H9 (cell line): Measurements from ENCODE around the gene BAIAP2. TPM values are rescaled to one million over a fixed set of nuclear protein-coding genes. Genes with fewer than 3 reads are reported as not detected.

Experiments used
- DNase-seq: peaks from one replicate; pipeline ENCODE4 v3.0.0-alpha.2; 2017
- H2AFZ ChIP-seq: one replicate; pipeline ENCODE4 v1.6.1; 2013; ENCODE audit warnings: mild to moderate bottlenecking, low read length, control low read depth, moderate library complexity
- H2AK5ac ChIP-seq: 2 replicates; pipeline ENCODE4 v1.6.1; 2013; ENCODE audit warnings: low read length, control low read depth, mixed read lengths; ENCODE audit not compliant: insufficient read length
- H2BK120ac ChIP-seq: one replicate; pipeline ENCODE4 v1.6.1; 2013; ENCODE audit warnings: low read depth, mild to moderate bottlenecking, low read length, control low read depth, inconsistent platforms; ENCODE audit not compliant: poor library complexity, severe bottlenecking
- H2BK12ac ChIP-seq: 2 replicates; pipeline ENCODE4 v1.6.1; 2013; ENCODE audit warnings: low read length, control low read depth, mixed read lengths, low read depth; ENCODE audit not compliant: insufficient read length
- H2BK15ac ChIP-seq: 2 replicates; pipeline ENCODE4 v1.6.1; 2013; ENCODE audit warnings: low read depth, low read length, control low read depth
- H2BK20ac ChIP-seq: one replicate; pipeline ENCODE4 v1.6.1; 2013; ENCODE audit warnings: low read depth, mild to moderate bottlenecking, low read length, control low read depth, inconsistent platforms; ENCODE audit not compliant: poor library complexity, severe bottlenecking
- H2BK5ac ChIP-seq: 2 replicates; pipeline ENCODE4 v1.6.1; 2013; ENCODE audit warnings: low read length, control low read depth, mixed read lengths; ENCODE audit not compliant: insufficient read length
- H3K14ac ChIP-seq: 2 replicates; pipeline ENCODE4 v1.6.1; 2013; ENCODE audit warnings: low read length, control low read depth; ENCODE audit not compliant: insufficient read depth
- H3K18ac ChIP-seq: 2 replicates; pipeline ENCODE4 v1.6.1; 2013; ENCODE audit warnings: low read depth, mild to moderate bottlenecking, mixed read lengths, low read length, control low read depth; ENCODE audit not compliant: insufficient read length
- H3K23ac ChIP-seq: 2 replicates; pipeline ENCODE4 v1.6.1; 2013; ENCODE audit warnings: low read length, control low read depth, mixed read lengths, low read depth; ENCODE audit not compliant: insufficient read length
- H3K23me2 ChIP-seq: 2 replicates; pipeline ENCODE4 v1.6.1; 2013; ENCODE audit warnings: low read depth, mild to moderate bottlenecking, mixed read lengths, low read length, control low read depth; ENCODE audit not compliant: insufficient read length, poor library complexity, severe bottlenecking
- H3K27ac ChIP-seq: 2 replicates; pipeline ENCODE4 v1.5.1; 2013; ENCODE audit warnings: low read length, control low read depth, mixed read lengths, low read depth; ENCODE audit not compliant: insufficient read length
- H3K27me3 ChIP-seq: 2 replicates; pipeline ENCODE4 v1.6.1; 2013; ENCODE audit warnings: low read length, control low read depth, inconsistent platforms; ENCODE audit not compliant: insufficient read depth
- H3K4ac ChIP-seq: 2 replicates; pipeline ENCODE4 v1.6.1; 2013; ENCODE audit warnings: low read depth, mild to moderate bottlenecking, control low read depth, inconsistent platforms, low read length, moderate library complexity
- H3K4me1 ChIP-seq: 2 replicates; pipeline ENCODE4 v1.6.1; 2013; ENCODE audit warnings: low read length, control low read depth, inconsistent platforms; ENCODE audit not compliant: insufficient read depth
- H3K4me2 ChIP-seq: 2 replicates; pipeline ENCODE4 v1.6.1; 2013; ENCODE audit warnings: low read length, control low read depth, mixed read lengths; ENCODE audit not compliant: insufficient read length, insufficient read depth
- H3K56ac ChIP-seq: 2 replicates; pipeline ENCODE4 v1.6.1; 2013; ENCODE audit warnings: low read depth, mild to moderate bottlenecking, mixed read lengths, low read length, control low read depth; ENCODE audit not compliant: insufficient read length
- H3K79me1 ChIP-seq: 2 replicates; pipeline ENCODE4 v1.6.1; 2013; ENCODE audit warnings: low read depth, mild to moderate bottlenecking, moderate library complexity, low read length, control low read depth, inconsistent platforms; ENCODE audit not compliant: insufficient read depth, poor library complexity, severe bottlenecking
- H3K79me2 ChIP-seq: 2 replicates; pipeline ENCODE4 v1.6.1; 2013; ENCODE audit warnings: low read length, control low read depth, inconsistent platforms; ENCODE audit not compliant: insufficient read depth
- H3K9ac ChIP-seq: 2 replicates; pipeline ENCODE4 v1.6.1; 2013; ENCODE audit warnings: low read length, control low read depth, mixed read lengths; ENCODE audit not compliant: insufficient read length; ENCODE audit errors: extremely low read depth
- H3K9me3 ChIP-seq: one replicate; pipeline ENCODE4 v1.6.1; 2013; ENCODE audit warnings: low read depth, low read length, inconsistent platforms; ENCODE audit not compliant: control insufficient read depth
- H3T11ph ChIP-seq: one replicate; pipeline ENCODE4 v1.6.1; 2013; ENCODE audit warnings: mild to moderate bottlenecking, low read length, control low read depth, inconsistent platforms
- H4K20me1 ChIP-seq: one replicate; pipeline ENCODE4 v1.6.1; 2013; ENCODE audit not compliant: control insufficient read depth, insufficient read length, insufficient read depth
- H4K5ac ChIP-seq: 2 replicates; pipeline ENCODE4 v1.6.1; 2013; ENCODE audit warnings: low read depth, mild to moderate bottlenecking, mixed read lengths, low read length, control low read depth; ENCODE audit not compliant: insufficient read length
- H4K8ac ChIP-seq: replicated peaks from 2 replicates; pipeline ENCODE4 v1.6.1; 2013; ENCODE audit warnings: low read length, control low read depth, mixed read lengths, low read depth; ENCODE audit not compliant: insufficient read length
- H4K91ac ChIP-seq: 2 replicates; pipeline ENCODE4 v1.6.1; 2013; ENCODE audit warnings: low read depth, mild to moderate bottlenecking, moderate library complexity, mixed read lengths, low read length, control low read depth; ENCODE audit not compliant: insufficient read length
- H3K27ac Mint-ChIP-seq, 3 experiments: 2 replicates in 2 of 3; 3 replicates in 1 of 3; pipeline ENCODE4 v1.8.0; 2020 to 2021; ENCODE audit warnings: mixed read lengths in 3 of 3, mild to moderate bottlenecking in 1 of 3, moderate library complexity in 1 of 3
- H3K27me3 Mint-ChIP-seq: 2 replicates; pipeline ENCODE4 v1.8.0; 2021; ENCODE audit warnings: low read depth, mild to moderate bottlenecking, moderate library complexity, mixed read lengths
- H3K36me3 Mint-ChIP-seq, 3 experiments: 2 replicates in 2 of 3; 3 replicates in 1 of 3; pipeline ENCODE4 v1.8.0; 2020 to 2021; ENCODE audit warnings: low read depth in 3 of 3, mixed read lengths in 3 of 3; ENCODE audit not compliant: insufficient read depth in 1 of 3
- H3K4me1 Mint-ChIP-seq, 2 experiments: 2 replicates each; pipeline ENCODE4 v1.8.0; 2020; ENCODE audit warnings: mixed read lengths in 2 of 2
- H3K4me3 Mint-ChIP-seq, 2 experiments: 2 replicates in 1 of 2; 3 replicates in 1 of 2; pipeline ENCODE4 v1.8.0; 2020 to 2021; ENCODE audit warnings: mild to moderate bottlenecking in 2 of 2, mixed read lengths in 2 of 2, moderate library complexity in 1 of 2
- H3K9me3 Mint-ChIP-seq, 2 experiments: 2 replicates in 1 of 2; 3 replicates in 1 of 2; pipeline ENCODE4 v1.8.0; 2020; ENCODE audit warnings: mild to moderate bottlenecking in 2 of 2, mixed read lengths in 2 of 2, moderate library complexity in 1 of 2
- CTCF ChIP-seq: fragments of 200-600 bp; sonication (generic); conservative IDR thresholded peaks from 3 replicates; pipeline ENCODE4 v1.8.0; 2021; ENCODE audit warnings: antibody characterized with exemption, mild to moderate bottlenecking
- WGBS: extraction: QIAGEN DNeasy Blood & Tissue Kit; methylation state at CpG from one replicate; pipeline ENCODE4 v1.1.7; 2013; ENCODE audit warnings: missing lambda C conversion rate, low lambda C conversion rate, mixed read lengths; ENCODE audit not compliant: insufficient read length; ENCODE audit errors: extremely low coverage; 5-methylcytosine and 5-hydroxymethylcytosine counted together
- total RNA-seq: library from RNA; stranded (reverse); gene quantifications from 2 replicates; pipeline ENCODE4 v1.2.1, GENCODE V29; 2021

The BAIAP2 gene
- total RNA-seq, 1 experiment from 2014 or later: 27.8 TPM

GRCh38 chr17:81127526-81128177, 92.7 kb downstream of the BAIAP2 start:
- H3K27me3 ChIP-seq: no peaks in the 10 kb centered on the region
- no peak for DNase-seq
- no peaks in the 10 kb centered on the region for H3K23me2 ChIP-seq
- no peaks in the 10 kb centered on the region for H3K79me1 ChIP-seq
- no peaks in the 10 kb centered on the region for H3K36me3 Mint-ChIP-seq
- no peaks in the 10 kb centered on the region for H3K9me3 ChIP-seq
- no peak overlapping the region for H3K4me3 Mint-ChIP-seq
- H2AFZ ChIP-seq: no peak overlapping the region
- no peak overlapping the region for H2AK5ac ChIP-seq
- no peak overlapping the region for H3K56ac ChIP-seq
- no peak overlapping the region for H4K91ac ChIP-seq
- WGBS: no CpG with 5 or more reads among the region's 25 CpGs
- H3K18ac ChIP-seq: no peak overlapping the region
- no peak overlapping the region for H4K5ac ChIP-seq
- H3K4me1 ChIP-seq: no peaks in the 10 kb centered on the region
- H3K27ac ChIP-seq: no peak overlapping the region
- H4K8ac ChIP-seq: no peak overlapping the region
- H2BK5ac ChIP-seq: no peak overlapping the region
- no peaks in the 10 kb centered on the region for H3K27me3 Mint-ChIP-seq
- H2BK20ac ChIP-seq: no peak overlapping the region
- no peaks in the 10 kb centered on the region for H3K9me3 Mint-ChIP-seq
- H2BK15ac ChIP-seq: no peak overlapping the region
- H3K4me1 Mint-ChIP-seq: peaks cover 0 to 13% of the 10 kb centered on the region in 2 experiments; a peak in 2 of 4 replicates
- no peak overlapping the region for H2BK12ac ChIP-seq
- no peak overlapping the region for H3K4ac ChIP-seq
- 0 out of 7 replicates have a peak overlapping the region, but pooled peaks of 1 of the 3 experiments have one; percentile 51 for H3K27ac Mint-ChIP-seq
- no peak overlapping the region for H3K4me2 ChIP-seq
- no peaks in the 10 kb centered on the region for H4K20me1 ChIP-seq
- H3K14ac ChIP-seq: no peak overlapping the region
- no peak overlapping the region for H3K9ac ChIP-seq
- TF ChIP-seq CTCF: no peak
- H2BK120ac ChIP-seq: no peak overlapping the region
- H3T11ph ChIP-seq: no peak overlapping the region
- H3K23ac ChIP-seq: no peak overlapping the region
- H3K79me2 ChIP-seq: no peaks in the 10 kb centered on the region
